ENCODE measurements around the gene LDLR.

LDLR gene

DNA sequence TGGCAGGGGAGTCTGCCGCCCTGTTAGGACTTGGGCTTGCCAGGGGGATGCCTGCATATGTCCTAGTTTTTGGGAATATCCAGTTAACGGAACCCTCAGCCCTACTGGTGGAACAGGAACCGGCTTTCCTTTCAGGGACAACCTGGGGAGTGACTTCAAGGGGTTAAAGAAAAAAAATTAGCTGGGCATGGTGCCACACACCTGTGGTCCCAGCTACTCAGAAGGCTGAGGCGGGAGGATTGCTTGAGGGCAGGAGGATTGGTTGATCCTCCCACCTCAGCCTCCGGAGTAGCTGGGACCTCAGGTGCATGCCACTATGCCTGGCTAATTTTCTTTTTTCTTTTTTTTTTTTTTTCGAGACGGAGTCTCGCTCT lies 22.5 kb downstream of the LDLR start:
- no peaks in the 10 kb centered on the region for H3K36me3 ChIP-seq (ENCODE audit: low read length)

DNA sequence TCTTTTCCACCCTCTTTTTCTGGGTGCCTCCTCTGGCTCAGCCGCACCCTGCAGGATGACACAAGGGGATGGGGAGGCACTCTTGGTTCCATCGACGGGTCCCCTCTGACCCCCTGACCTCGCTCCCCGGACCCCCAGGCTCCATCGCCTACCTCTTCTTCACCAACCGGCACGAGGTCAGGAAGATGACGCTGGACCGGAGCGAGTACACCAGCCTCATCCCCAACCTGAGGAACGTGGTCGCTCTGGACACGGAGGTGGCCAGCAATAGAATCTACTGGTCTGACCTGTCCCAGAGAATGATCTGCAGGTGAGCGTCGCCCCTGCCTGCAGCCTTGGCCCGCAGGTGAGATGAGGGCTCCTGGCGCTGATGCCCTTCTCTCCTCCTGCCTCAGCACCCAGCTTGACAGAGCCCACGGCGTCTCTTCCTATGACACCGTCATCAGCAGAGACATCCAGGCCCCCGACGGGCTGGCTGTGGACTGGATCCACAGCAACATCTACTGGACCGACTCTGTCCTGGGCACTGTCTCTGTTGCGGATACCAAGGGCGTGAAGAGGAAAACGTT lies 24.0 kb downstream of the LDLR start:
- Histone ChIP-seq H3K4me3 (ENCODE audit: insufficient read depth, low read length, poor library complexity, severe bottlenecking) (no peak overlapping the region), H3K27ac (ENCODE audit: low read depth, low read length) (no peak overlapping the region), H3K36me3 (ENCODE audit: low read length) (0 out of 2 replicates have a peak, but pooled peaks cover 2% of the 10 kb centered on the region), H3F3A (ENCODE audit: insufficient read depth) (no peaks in the 10 kb centered on the region), H2AFZ (ENCODE audit: low read depth, low read length, severe bottlenecking) (no peak overlapping the region), H3K4me2 (ENCODE audit: low read depth, low read length, poor library complexity, severe bottlenecking) (no peak overlapping the region), H3K9ac (ENCODE audit: low read length) (no peak overlapping the region), H3K27me3 (ENCODE audit: low read length) (no peaks in the 10 kb centered on the region), H3K79me2 (ENCODE audit: insufficient read depth, low read length) (no peaks in the 10 kb centered on the region), H4K20me1 (ENCODE audit: low read depth, low read length) (no peaks in the 10 kb centered on the region), H3K9me3 (ENCODE audit: insufficient read depth, low read length) (no peaks in the 10 kb centered on the region), H3K9me2 (replicated peaks; ENCODE audit: insufficient read depth, low read length) (no peaks in the 10 kb centered on the region)
- no peak for TF ChIP-seq EZH2phosphoT487 (conservative IDR thresholded peaks at IDR 0.05; ENCODE audit: low read length)
- TF ChIP-seq CTCF (IDR thresholded peaks at IDR 0.05; ENCODE audit: insufficient read depth, low read length, poor library complexity, severe bottlenecking), result no peak

More for the DNA sequence above, 22.5 kb downstream of the LDLR start:
- Histone ChIP-seq H3K27ac (ENCODE audit: low read depth, low read length) (no peak overlapping the region), H3K79me2 (ENCODE audit: insufficient read depth, low read length) (no peaks in the 10 kb centered on the region), H3K27me3 (ENCODE audit: low read length) (no peaks in the 10 kb centered on the region), H3K9me3 (ENCODE audit: insufficient read depth, low read length) (no peaks in the 10 kb centered on the region), H2AFZ (ENCODE audit: low read depth, low read length, severe bottlenecking) (no peak overlapping the region), H3K4me2 (ENCODE audit: low read depth, low read length, poor library complexity, severe bottlenecking) (no peak overlapping the region), H3K9ac (ENCODE audit: low read length) (no peak overlapping the region), H4K20me1 (ENCODE audit: low read depth, low read length) (no peaks in the 10 kb centered on the region), H3K9me2 (replicated peaks; ENCODE audit: insufficient read depth, low read length) (no peaks in the 10 kb centered on the region), H3K4me3 (ENCODE audit: insufficient read depth, low read length, poor library complexity, severe bottlenecking) (no peak overlapping the region), H3F3A (ENCODE audit: insufficient read depth) (no peaks in the 10 kb centered on the region)
- no peak for TF ChIP-seq CTCF (IDR thresholded peaks at IDR 0.05; ENCODE audit: insufficient read depth, low read length, poor library complexity, severe bottlenecking)
- TF ChIP-seq EZH2phosphoT487 (conservative IDR thresholded peaks at IDR 0.05; ENCODE audit: low read length), result no peak

DNA sequence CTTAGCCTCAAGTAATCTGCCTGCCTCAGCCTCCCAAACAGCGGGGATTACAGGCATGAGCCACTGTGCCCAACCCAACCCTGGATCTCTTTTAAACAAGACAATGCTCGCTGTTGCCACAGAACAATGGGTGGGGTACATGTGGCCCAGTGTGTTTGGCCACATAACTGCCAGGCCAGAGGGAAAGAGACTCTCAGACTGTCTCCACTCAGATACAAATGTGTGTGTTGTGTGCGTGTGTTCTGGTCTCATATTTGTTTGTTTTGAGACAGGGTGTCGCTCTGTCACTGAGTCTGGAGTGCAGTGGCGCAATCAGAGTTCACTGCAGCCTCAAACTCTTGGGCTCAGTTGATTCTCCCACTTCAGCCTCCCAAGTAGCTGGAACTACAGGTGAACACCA lies 25.8 kb downstream of the LDLR start:
- no peak overlapping the region for H3K9ac ChIP-seq (ENCODE audit: low read length)
- no peak overlapping the region for H3K4me2 ChIP-seq (ENCODE audit: low read depth, low read length, poor library complexity, severe bottlenecking)
- H3K27ac ChIP-seq (ENCODE audit: low read depth, low read length), result no peak overlapping the region
- H3K36me3 ChIP-seq (ENCODE audit: low read length), result 0 out of 2 replicates have a peak, but pooled peaks cover 5% of the 10 kb centered on the region
- no peaks in the 10 kb centered on the region for H3K79me2 ChIP-seq (ENCODE audit: insufficient read depth, low read length)
- no peaks in the 10 kb centered on the region for H3K9me2 ChIP-seq (replicated peaks; ENCODE audit: insufficient read depth, low read length)
- H4K20me1 ChIP-seq (ENCODE audit: low read depth, low read length), result no peaks in the 10 kb centered on the region
- H3K9me3 ChIP-seq (ENCODE audit: insufficient read depth, low read length), result no peaks in the 10 kb centered on the region
- H3K27me3 ChIP-seq (ENCODE audit: low read length), result no peaks in the 10 kb centered on the region
- no peak for TF ChIP-seq CTCF (IDR thresholded peaks at IDR 0.05; ENCODE audit: insufficient read depth, low read length, poor library complexity, severe bottlenecking)
- TF ChIP-seq EZH2phosphoT487 (conservative IDR thresholded peaks at IDR 0.05; ENCODE audit: low read length), result no peak
- no peak overlapping the region for H2AFZ ChIP-seq (ENCODE audit: low read depth, low read length, severe bottlenecking)
- H3K4me3 ChIP-seq (ENCODE audit: insufficient read depth, low read length, poor library complexity, severe bottlenecking), result no peak overlapping the region
- no peaks in the 10 kb centered on the region for H3F3A ChIP-seq (ENCODE audit: insufficient read depth)

All from SU-DHL-6 (cell line).